NCI-H446 (cell line): Measurements from ENCODE around the gene KISS1R.
"Not testable (repeated sequence)": the region's sequence is repeated elsewhere in the genome, so short reads cannot be mapped to it uniquely, and the experiment has no call there.

ENCODE experiments used
- DNase-seq, 2 experiments: peaks; one replicate each; lab custom pipeline; 2025; lab: John Stamatoyannopoulos, UW

KISS1R gene

DNA sequence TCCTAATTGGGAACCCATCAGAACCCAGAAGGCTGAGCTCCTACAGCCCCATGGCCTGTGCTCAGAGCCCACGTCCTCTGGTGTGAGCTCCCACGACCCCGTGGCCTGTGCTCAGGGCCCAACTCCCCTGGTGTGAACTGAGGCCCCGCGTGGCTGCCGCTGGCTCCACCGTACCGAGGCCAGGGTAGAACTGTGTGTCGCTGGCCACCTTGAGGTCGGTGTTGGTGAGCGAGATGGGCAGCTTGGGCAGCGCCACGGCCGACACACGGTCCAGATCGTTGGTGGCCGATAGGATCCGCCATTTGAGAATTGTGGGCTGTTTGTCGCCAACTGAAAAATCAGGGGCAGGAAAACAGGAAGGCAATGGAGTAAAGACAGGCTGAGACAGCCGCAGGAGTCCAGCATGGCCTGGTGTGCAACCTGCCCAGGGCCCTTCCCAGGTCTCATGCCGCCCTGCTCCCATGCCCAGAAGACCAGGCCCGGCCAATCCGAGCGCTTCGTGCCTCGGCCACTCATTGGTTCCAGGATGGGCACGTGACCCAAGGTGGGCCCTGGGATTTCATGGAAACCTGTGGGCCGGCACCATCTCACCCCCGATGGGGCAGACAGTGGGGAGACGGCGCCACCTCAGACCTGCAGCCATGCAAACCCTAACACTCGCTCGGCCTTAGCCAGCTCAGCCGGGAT is 35.6 kb upstream of the KISS1R start:
- DNase-seq: no peak

DNA sequence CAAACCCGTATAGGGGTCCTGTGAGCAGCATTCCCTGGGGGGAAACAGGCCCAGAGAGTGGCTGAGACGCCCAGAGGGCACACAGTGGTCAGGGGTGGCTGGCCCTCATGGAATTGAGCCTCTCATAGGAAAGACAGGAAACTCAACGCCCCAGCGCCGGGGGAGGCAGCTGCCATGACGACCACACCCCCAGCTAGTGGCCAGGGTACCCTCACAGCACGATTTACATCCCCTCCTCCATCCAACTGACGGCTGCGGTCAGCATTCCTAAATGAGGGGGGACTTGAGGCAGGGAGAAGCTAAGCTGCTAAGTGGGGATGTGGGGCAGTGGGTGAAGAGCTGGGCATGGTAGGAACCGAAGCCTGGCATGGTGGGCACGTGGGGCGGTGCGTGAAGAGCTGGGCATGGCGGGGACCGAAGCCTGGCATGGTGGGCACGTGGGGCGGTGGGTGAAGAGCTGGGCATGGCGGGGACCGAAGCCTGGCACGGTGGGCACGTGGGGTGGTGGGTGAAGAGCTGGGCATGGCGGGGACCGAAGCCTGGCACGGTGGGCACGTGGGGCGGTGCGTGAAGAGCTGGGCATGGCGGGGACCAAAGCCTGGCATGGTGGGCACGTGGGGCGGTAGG is 34.1 kb upstream of the KISS1R start:
- no peak for DNase-seq

DNA sequence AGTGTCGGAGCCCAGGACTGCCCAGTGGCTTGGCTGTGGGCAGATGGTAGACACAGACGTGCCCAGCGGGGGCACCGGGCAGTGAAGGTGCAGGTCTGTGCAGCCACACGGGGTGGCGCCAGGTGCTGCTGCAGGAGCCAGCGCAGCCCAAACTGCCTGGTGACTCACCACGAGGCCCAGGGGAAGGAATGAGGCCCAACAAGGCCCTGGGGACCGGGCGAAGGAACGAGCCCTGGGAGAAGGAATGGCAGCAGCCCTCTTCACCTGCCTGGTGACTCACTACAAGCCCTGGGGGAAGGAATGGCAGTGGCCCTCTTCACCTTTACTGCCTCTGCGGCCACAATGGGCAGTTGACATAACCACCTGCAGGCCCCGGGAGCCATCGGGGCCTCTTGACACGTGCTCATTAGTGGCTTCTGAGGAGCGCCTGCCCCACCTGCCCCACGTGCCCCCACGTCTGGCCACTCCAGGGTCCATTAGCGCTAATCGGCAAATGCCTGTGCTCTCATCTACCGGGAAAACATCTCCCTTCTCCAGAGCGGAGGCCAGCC is 33.4 kb upstream of the KISS1R start:
- DNase-seq: no peak

DNA sequence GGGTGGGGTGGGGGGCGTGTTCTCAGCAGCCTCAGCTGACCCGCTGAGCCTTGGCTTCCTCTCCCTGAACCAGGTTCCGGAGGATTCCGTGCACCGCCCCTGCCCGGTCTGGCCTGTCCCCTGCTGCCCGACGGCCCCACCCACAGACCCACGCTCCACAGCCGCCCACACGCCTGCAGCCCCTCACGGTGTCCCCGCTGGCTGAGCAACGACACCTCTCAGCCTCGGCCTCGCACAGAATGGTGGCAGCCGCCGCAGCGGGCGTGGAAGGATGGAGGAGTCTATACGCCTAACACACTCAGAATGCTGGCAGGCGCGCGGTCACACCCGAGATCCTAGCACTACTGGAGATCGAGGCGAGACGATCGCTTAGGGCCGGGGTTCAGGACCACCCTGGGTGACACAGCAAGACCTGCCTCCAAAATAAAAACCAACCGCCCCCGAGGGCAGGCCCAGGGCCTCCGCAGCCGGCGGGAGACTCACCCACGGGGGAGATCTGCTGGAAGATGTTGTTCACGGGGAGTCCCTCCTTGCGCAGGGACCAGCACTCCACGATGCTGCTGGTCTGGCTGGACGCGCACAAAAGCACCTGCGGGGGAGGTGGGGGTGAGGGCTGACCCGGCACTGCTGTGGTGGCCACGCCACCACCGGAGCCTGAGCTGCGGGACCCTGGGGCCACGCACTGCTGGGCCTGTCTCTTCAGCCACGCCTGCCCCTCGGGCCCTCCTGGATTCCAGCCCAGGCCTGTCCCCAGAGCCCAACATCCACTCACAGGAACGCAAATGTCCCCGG is 32.5 kb upstream of the KISS1R start:
- DNase-seq: no peak

DNA sequence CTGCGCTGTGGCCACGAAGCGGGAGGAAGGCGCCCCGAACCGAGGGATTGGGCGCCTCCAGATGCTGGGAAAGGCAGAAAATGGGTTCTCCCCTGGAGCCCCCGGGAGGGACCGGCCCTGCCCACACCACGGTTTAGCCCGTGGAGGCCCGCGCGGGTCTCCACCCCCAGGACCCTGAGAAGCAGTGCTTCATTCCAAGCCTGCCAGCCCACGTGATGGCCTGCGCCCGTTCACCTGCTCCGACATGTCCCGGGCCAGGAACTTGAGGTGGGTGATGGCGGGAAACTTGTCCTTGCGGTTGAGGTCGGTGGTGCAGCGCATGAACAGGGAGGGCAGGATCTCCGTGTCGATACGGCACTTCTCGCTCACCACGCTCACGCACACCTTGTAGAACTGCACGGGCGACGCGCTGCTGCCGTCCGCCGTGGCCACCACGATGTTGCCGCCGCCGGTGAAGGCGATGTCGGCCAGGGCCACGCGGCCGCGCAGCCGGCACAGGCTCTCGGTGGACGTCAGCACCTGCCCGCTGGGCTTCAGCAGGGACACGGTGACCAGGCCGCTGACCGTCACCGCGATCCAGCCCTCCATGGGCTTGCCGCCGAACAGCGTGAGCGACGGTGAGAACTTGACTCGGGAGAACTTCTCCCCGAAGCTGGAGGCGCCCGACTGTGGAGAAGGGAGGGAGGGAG is 31.5 kb upstream of the KISS1R start:
- DNase-seq: no peak

DNA sequence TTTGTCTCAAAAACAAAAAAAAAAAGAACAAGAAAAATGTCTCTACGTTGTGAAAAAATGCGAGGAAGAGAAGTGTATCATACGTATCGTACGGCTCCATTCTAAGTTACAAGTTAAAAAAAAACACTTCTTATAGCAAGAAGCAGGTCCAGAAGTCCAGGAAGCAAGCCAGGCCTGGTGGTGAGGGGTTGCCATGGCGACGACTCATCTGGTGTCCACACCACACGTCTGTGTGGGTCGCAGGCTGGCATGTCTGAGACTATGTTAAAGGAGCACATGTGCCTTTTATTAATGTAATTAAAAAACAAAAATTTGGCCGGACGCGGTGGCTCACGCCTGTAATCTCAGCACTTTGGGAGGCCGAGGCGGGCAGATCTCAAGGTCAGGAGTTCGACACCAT is 30.1 kb upstream of the KISS1R start:
- DNase-seq: no peak

DNA sequence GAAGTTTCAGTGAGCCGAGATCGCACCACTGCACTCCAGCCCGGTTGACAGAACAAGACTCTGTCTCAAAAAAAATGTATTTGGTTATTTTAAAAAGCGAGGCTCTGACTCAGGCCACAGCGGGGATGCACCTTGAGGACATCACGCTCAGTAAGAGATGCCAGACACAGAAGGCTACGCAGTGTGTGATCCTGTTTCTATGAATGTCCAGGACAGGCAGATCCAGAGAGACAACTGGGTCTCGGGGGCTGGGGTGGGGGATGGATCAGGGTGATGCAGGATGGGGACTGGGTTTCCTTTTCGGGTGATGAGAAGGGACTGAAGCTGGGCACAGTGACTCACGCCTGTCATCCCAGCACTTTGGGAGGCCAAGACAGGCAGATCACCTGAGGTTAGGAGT is 29.5 kb upstream of the KISS1R start:
- DNase-seq: no peak

DNA sequence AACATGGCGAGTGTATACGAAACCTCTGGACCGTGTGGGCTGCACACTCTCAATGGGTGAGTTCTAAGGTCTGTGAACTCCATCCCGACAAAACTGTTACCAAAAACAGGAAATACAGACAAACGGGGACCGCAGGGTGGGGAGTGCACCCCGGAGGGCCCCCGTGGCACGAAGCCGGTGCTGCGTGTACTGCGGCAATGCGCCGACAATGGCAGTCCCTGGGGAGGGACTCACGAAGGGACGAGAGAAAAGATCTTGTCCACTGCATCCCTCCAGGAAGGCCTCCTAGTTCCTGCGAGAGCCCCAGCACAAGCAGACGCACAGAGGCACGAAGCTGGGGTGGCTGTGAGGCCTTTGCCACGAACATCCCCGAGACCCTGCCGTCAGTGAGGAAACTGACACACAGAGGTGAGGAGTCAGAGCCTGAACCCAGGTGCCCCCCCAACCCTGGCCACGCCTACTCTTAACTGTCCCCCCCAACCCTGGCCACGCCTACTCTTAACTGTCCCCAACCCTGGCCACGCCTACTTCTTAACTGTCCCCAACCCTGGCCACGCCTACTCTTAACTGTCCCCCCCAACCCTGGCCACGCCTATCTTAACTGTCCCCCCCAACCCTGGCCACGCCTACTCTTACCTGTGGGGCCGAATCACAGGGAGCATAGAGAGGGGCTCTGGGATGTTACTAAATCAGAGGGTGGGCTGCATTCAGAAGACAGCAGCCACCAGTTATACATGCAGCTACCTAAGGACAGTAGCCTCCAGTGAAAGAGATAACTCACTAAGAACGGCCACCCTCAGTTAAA is 28.4 kb upstream of the KISS1R start:
- no peak for DNase-seq

DNA sequence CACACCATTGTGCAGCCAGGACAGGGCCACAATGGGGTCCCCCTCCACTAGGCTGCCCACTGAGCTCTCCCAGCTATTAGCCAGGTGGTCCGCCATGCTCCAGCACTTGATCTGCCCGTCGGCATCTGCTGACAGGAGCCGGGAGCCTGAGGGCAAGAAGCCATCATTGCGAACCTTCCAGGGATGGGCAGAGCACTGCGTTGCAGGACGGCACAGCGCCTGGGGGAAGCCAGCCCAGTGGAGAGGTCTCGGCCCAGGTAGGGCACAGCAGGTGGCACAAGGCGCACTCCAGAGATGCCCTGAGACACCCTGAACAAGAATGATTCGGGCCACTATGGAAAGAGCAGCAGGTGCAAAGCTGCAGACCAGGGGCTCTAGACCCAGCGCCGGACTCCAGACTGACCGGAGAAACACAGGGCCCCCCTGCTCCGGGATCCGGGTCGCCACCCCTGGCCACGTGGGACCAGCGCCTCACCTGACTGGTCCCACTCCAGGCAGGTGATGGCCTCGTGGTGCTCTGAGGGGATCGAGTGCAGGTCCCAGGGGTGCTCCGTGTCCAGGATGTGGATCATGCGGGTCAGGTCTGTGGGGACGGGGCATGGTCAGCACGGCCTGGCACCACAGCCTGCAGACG is 27.4 kb upstream of the KISS1R start:
- DNase-seq: no peak

DNA sequence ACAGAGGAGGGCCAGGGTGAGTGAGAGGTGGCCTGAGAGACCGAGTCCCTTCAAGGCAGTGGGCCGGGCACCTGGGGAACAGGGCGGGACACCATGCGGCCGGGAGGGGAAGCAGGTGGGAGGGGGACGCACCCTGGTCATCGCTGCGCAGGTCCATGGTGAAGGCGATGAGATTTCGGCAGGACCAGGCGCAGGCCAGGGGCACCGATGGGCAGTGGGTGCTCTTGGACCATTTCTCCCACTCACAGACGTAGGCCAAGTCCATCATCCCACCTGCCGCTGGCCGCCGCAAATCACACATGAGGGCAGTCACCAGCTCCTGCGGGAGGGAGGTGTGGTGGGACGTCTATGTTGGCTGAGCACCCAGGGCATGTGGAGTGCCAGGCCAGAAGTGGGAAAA is 26.3 kb upstream of the KISS1R start:
- DNase-seq: no peak

DNA sequence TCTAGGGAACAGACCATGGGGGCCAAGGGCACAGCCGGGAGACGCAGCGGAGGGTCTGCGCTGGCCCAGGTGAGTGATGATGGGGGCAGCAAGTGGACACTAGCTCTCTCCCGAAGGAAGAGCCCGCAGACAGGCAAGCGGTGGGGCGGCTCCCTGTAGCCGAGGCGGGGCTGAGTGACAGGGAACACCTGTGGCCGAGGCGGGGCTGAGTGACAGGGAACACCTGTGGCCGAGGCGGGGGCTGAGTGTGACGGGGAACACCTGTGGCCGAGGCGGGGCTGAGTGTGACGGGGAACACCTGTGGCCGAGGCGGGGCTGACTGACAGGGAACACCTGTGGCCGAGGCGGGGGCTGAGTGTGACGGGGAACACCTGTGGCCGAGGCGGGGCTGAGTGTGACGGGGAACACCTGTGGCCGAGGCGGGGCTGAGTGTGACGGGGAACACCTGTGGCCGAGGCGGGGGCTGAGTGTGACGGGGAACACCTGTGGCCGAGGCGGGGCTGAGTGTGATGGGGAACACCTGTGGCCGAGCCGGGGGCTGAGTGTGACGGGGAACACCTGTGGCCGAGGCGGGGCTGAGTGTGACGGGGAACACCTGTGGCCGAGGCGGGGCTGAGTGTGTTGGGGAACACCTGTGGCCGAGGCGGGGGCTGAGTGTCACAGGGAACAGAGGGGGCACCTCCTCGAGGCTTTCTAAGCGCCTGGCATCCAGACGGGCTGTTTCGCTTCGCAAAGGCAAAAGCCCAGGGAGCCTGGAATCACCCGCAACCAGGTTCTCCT is 25.5 kb upstream of the KISS1R start:
- DNase-seq: not testable (repeated sequence)

DNA sequence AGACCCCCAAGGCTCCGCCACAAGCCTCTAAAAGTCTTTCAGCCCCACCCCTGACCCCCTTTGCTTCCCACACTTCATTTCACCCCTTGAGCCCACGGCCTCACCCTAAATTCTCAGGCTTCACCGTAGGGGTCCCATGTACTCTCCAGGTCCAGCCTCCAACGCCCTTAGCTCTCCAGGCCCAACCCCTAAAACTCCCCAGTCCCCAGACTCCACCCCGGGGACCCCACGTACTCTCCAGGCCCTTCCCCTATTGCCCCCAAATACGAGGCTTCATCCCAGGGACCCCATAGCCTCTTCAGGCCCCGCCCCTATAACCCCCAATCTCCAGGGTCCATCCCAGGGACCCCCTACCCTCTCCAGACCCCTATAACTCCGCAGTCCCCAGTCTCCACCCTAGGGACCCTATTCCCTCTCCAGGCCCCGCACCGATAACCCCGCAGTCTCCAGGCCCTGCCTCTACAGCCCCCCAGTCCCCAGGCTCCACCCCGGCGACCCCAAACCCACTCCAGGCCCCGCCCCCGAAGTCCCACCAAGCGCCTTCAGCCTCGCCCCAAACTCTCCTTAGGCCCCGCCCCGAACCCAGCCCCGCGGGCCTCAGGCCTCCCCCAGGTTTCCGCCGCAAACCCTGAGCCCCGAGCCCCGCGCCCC is 24.8 kb upstream of the KISS1R start:
- DNase-seq: no peak

DNA sequence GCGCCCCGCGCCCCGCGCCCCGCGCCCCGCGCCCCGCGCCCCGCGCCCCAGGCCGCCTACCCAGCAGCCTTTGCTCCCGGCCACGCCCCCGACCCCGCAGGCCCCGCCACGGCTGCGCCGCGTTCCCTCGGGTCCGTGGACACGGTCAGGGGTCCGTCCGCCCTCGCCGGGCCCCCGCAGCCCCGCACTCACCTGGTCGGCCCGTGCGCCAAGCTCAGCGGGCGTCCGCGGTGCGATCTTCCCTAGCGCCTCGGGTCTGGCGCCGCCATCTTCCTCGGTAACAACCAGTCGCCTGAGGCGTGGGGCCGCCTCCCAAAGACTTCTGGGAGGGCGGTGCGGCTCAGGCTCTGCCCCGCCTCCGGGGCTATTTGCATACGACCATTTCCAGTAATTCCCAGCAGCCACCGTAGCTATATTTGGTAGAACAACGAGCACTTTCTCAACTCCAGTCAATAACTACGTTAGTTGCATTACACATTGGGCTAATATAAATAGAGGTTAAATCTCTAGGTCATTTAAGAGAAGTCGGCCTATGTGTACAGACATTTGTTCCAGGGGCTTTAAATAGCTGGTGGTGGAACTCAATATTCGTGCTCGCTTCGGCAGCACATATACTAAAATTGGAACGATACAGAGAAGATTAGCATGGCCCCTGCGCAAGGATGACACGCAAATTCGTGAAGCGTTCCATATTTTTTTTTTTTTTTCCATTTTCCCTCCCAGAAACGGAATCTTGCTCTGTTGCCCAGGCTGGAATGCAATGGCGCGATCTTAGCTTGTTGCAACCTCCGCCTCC is 24.0 kb upstream of the KISS1R start, which contains the start of the genes MED16 and RNU6-9:
Gene MED16, minus strand, starts transcription at position 294 of the 796 bp plus-strand sequence. CDS start 2,056 bp downstream, outside the sequence.
Gene RNU6-9, plus strand, starts transcription at position 591 of the 796 bp plus-strand sequence.
- peak; percentile 92 to 97 for DNase-seq

DNA sequence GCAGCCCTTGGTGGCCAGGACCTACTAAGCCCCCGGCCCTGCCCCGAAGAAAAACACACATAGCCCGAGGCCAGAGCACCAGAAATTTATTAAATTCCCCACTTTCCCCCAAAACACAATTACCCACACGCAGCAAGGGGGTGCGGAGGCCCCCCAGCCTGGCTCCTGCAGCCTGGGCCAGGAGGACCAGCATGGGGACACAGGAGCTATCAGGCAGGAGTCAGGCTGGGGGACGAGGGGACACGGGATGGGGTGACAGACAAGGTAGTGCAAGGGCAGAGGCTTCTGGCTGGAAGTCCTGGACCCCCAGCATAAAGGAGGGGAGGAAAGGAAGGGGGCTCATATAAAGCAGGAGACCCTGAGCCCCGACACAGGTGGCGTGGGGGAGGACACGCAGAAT is 20.7 kb upstream of the KISS1R start:
- no peak for DNase-seq

DNA sequence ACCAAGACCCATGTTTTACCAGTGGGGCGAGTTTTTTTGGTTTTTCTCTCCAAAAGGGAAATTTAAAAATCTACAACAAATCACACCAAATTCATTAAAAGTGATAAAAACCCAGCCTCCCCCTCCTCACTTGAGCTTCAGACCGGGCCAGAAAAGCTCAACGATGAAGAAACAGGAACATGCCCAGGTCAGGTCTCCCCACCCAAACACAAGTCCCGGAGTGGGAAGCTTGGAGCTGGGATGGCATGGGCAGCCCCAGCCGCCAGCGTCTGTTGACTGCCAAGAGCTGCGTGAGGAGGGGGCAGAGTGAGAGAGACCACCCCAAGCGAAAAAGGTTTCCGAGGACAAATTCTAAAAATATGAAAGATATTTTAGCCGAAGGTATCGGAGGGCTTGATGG is 20.1 kb upstream of the KISS1R start:
- no peak for DNase-seq

DNA sequence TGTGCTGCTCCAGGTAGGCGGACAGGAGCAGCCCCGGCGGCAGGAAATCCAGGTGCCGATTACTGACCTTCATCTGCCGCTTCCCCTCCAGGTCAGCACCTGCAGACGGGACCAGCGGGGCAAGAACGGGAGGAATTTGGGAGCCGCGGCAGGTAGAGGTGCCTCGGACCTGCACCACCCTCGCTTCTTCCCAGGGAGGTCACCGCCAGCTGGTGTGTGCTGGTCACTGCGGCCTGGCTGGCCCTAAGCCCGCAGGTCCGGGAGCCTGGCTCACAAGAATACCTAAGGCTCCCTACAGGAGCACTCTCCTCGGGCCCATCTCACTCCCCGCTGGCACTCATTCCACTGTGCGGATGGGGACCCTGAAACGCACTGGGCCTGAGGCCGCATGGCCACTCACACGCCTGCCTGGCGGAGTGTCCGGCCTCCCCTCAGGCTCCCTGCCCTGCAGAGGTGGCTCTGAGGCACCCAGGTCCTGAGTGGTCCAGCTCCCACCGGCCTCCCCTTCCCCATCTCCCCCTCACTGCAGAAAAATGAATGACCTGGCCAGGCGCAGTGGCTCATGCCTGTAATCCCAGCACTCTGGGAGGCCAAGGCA is 19.6 kb upstream of the KISS1R start:
- DNase-seq: no peak

DNA sequence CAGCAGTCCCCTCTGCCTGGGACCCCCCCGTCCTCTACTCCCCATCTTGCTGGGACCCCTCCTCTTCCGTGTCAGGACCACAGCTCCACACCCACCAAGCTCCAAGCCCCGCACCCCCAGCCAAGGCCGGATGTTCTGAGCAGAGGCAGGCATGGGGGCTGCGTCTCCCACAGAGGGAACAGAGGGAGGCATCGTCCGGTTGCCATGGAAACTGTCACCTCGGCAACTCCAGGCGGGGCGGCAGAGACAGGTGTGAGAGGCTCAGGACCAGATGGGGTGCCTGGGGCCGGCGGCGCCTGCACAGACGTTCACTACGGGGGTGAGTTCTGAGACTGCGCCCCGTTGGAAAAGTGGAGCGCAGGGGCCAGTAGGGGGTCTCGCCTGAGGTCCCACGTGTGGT is 18.5 kb upstream of the KISS1R start:
- DNase-seq: no peak
